Measurements from ENCODE around the gene BBS12. TPM values are rescaled to one million over a fixed set of nuclear protein-coding genes. Genes with fewer than 3 reads are reported as not detected.

The BBS12 gene
- total and polyA plus RNA-seq, 2 experiments from 2014 or later = 5.2 to 7.1 TPM

GRCh38 chr4:122689972-122690371 lies 42.5 kb upstream of the BBS12 start:
- Histone ChIP-seq H3K79me2 (ENCODE audit: insufficient read depth) (no peaks in the 10 kb centered on the region), H3K27ac (no peak overlapping the region), H3F3A (ENCODE audit: insufficient read depth) (no peaks in the 10 kb centered on the region; the same call in 1 of the 2 replicates), H3K4me1 (ENCODE audit: insufficient read depth) (peaks cover 13% of the 10 kb centered on the region), H4K20me1 (ENCODE audit: insufficient read depth) (no peaks in the 10 kb centered on the region), H3K4me3 (no peak overlapping the region), H3K4me2 (ENCODE audit: unreplicated experiment) (no peak overlapping the region), H3K36me3 (ENCODE audit: low read depth) (no peaks in the 10 kb centered on the region), H3K27me3 (replicated peaks; ENCODE audit: insufficient read depth) (no peaks in the 10 kb centered on the region), H3K9ac (no peak overlapping the region), H2AFZ (no peak overlapping the region), H3K9me3 (ENCODE audit: low read depth) (no peaks in the 10 kb centered on the region), H3K9me2 (ENCODE audit: insufficient read depth) (no peaks in the 10 kb centered on the region)
- TF ChIP-seq EZH2 (IDR thresholded peaks at IDR 0.05; ENCODE audit: insufficient read depth, poor library complexity, severe bottlenecking) (no peak), EZH2phosphoT487 (IDR thresholded peaks at IDR 0.05; ENCODE audit: insufficient read depth, low read depth) (no peak)
- no peak for DNase-seq
- in situ Hi-C loops (cut with MboI) = no loop called here

GRCh38 chr4:122691988-122692387 lies 40.5 kb upstream of the BBS12 start:
- no peak for DNase-seq
- Histone ChIP-seq H3K4me2 (ENCODE audit: unreplicated experiment) (no peak overlapping the region), H4K20me1 (ENCODE audit: insufficient read depth) (no peaks in the 10 kb centered on the region), H3F3A (ENCODE audit: insufficient read depth) (no peaks in the 10 kb centered on the region; the same call in 1 of the 2 replicates), H3K79me2 (ENCODE audit: insufficient read depth) (no peaks in the 10 kb centered on the region), H3K36me3 (ENCODE audit: low read depth) (no peaks in the 10 kb centered on the region), H3K9me2 (ENCODE audit: insufficient read depth) (no peaks in the 10 kb centered on the region), H3K4me3 (no peak overlapping the region), H3K4me1 (ENCODE audit: insufficient read depth) (peaks cover 13% of the 10 kb centered on the region), H3K27ac (no peak overlapping the region), H3K9ac (no peak overlapping the region), H3K27me3 (replicated peaks; ENCODE audit: insufficient read depth) (no peaks in the 10 kb centered on the region), H3K9me3 (ENCODE audit: low read depth) (no peaks in the 10 kb centered on the region), H2AFZ (no peak overlapping the region)
- 59 to 63% methylated on average over 4 of the region's 4 CpGs for WGBS, 2 experiments (ENCODE audit: low coverage in 1 of 2, low lambda C conversion rate in 2 of 2, missing lambda C conversion rate in 2 of 2)
- no peak for TF ChIP-seq EZH2 (IDR thresholded peaks at IDR 0.05; ENCODE audit: insufficient read depth, poor library complexity, severe bottlenecking)
- TF ChIP-seq EZH2phosphoT487 (IDR thresholded peaks at IDR 0.05; ENCODE audit: insufficient read depth, low read depth) = no peak
- in situ Hi-C loops (cut with MboI) = no loop called here

- DNase-seq = peak; percentile 50
- no peak overlapping the region for H3K9ac ChIP-seq
- no peak overlapping the region for H3K4me3 ChIP-seq
- no peaks in the 10 kb centered on the region for H3K9me3 ChIP-seq (ENCODE audit: low read depth)
- no peaks in the 10 kb centered on the region for H3K79me2 ChIP-seq (ENCODE audit: insufficient read depth)
- H3K4me2 ChIP-seq (ENCODE audit: unreplicated experiment) = peak overlapping the region; percentile 17
- TF ChIP-seq EZH2 (IDR thresholded peaks at IDR 0.05; ENCODE audit: insufficient read depth, poor library complexity, severe bottlenecking) (no peak), EZH2phosphoT487 (IDR thresholded peaks at IDR 0.05; ENCODE audit: insufficient read depth, low read depth) (no peak)
- no peaks in the 10 kb centered on the region for H3K9me2 ChIP-seq (ENCODE audit: insufficient read depth)
- no peaks in the 10 kb centered on the region for H3K36me3 ChIP-seq (ENCODE audit: low read depth)
- in situ Hi-C loops (cut with MboI) = no loop called here
- H3K27ac ChIP-seq = no peak overlapping the region
- no peaks in the 10 kb centered on the region; the same call in 1 of the 2 replicates for H3F3A ChIP-seq (ENCODE audit: insufficient read depth)
- H4K20me1 ChIP-seq (ENCODE audit: insufficient read depth) = no peaks in the 10 kb centered on the region
- 48 to 49% methylated on average over 3 of the region's 3 CpGs for WGBS, 2 experiments (ENCODE audit: low coverage in 1 of 2, low lambda C conversion rate in 2 of 2, missing lambda C conversion rate in 2 of 2)
- no peaks in the 10 kb centered on the region for H3K27me3 ChIP-seq (replicated peaks; ENCODE audit: insufficient read depth)
- peaks cover 13% of the 10 kb centered on the region for H3K4me1 ChIP-seq (ENCODE audit: insufficient read depth)
- H2AFZ ChIP-seq = no peak overlapping the region
Measured at GRCh38 chr4:122692641-122693520, 39.6 kb upstream of the BBS12 start.

GRCh38 chr4:122695226-122695625 lies 37.3 kb upstream of the BBS12 start:
- Histone ChIP-seq H3K27me3 (replicated peaks; ENCODE audit: insufficient read depth) (no peaks in the 10 kb centered on the region), H3K36me3 (ENCODE audit: low read depth) (no peaks in the 10 kb centered on the region)
- 38 to 41% methylated on average over 2 of the region's 2 CpGs for WGBS, 2 experiments (ENCODE audit: low coverage in 1 of 2, low lambda C conversion rate in 2 of 2, missing lambda C conversion rate in 2 of 2)

More at GRCh38 chr4:122695226-122695625, 37.3 kb upstream of the BBS12 start:
- DNase-seq = no peak
- Histone ChIP-seq H3K9me3 (ENCODE audit: low read depth) (no peaks in the 10 kb centered on the region), H3K9me2 (ENCODE audit: insufficient read depth) (no peaks in the 10 kb centered on the region), H3K79me2 (ENCODE audit: insufficient read depth) (no peaks in the 10 kb centered on the region), H2AFZ (no peak overlapping the region), H4K20me1 (ENCODE audit: insufficient read depth) (no peaks in the 10 kb centered on the region), H3K4me2 (ENCODE audit: unreplicated experiment) (no peak overlapping the region), H3K9ac (no peak overlapping the region), H3F3A (ENCODE audit: insufficient read depth) (no peaks in the 10 kb centered on the region; the same call in 1 of the 2 replicates), H3K27ac (no peak overlapping the region), H3K4me3 (no peak overlapping the region), H3K4me1 (ENCODE audit: insufficient read depth) (peaks cover 11% of the 10 kb centered on the region)
- in situ Hi-C loops (cut with MboI) = no loop called here
- TF ChIP-seq EZH2phosphoT487 (IDR thresholded peaks at IDR 0.05; ENCODE audit: insufficient read depth, low read depth) = no peak
- no peak for TF ChIP-seq EZH2 (IDR thresholded peaks at IDR 0.05; ENCODE audit: insufficient read depth, poor library complexity, severe bottlenecking)

Data from GM23248 (cell line).